IgD-negative memory B cell (primary cell): Measurements from ENCODE around the gene TRMT112. TPM values are rescaled to one million over a fixed set of nuclear protein-coding genes. Genes with fewer than 3 reads are reported as not detected.

ENCODE experiments used
- H3K27ac Mint-ChIP-seq, 3 donors: one replicate each; pipeline ENCODE4 v1.8.0; 2020 to 2022; ENCODE audit warnings: mild to moderate bottlenecking in 3 of 3, mixed read lengths in 3 of 3, moderate library complexity in 1 of 3
- H3K27me3 Mint-ChIP-seq: one replicate; pipeline ENCODE4 v1.8.0; 2021; ENCODE audit warnings: mixed read lengths
- H3K36me3 Mint-ChIP-seq: one replicate; pipeline ENCODE4 v1.8.0; 2020; ENCODE audit warnings: mild to moderate bottlenecking, mixed read lengths
- H3K4me1 Mint-ChIP-seq, 3 donors: one replicate each; pipeline ENCODE4 v1.8.0; 2020 to 2022; ENCODE audit warnings: mixed read lengths in 3 of 3, mild to moderate bottlenecking in 1 of 3
- H3K4me3 Mint-ChIP-seq, 4 donors: one replicate each; pipeline ENCODE4 v1.8.0; 2020 to 2022; ENCODE audit warnings: mild to moderate bottlenecking in 4 of 4, mixed read lengths in 4 of 4, moderate library complexity in 3 of 4
- H3K9me3 Mint-ChIP-seq, 3 donors: one replicate each; pipeline ENCODE4 v1.8.0; 2020 to 2021; ENCODE audit warnings: mixed read lengths in 3 of 3, mild to moderate bottlenecking in 1 of 3
- polyA plus RNA-seq: library from polyadenylated mRNA; unstranded; fragments of 300-500 nt; fragmentation: Illumina TruSeq; gene quantifications from one replicate; pipeline ENCODE4 v1.2.3, GENCODE V29; 2021

Gene TRMT112
- polyA plus RNA-seq, 1 donor from 2014 or later: 560 TPM

DNA sequence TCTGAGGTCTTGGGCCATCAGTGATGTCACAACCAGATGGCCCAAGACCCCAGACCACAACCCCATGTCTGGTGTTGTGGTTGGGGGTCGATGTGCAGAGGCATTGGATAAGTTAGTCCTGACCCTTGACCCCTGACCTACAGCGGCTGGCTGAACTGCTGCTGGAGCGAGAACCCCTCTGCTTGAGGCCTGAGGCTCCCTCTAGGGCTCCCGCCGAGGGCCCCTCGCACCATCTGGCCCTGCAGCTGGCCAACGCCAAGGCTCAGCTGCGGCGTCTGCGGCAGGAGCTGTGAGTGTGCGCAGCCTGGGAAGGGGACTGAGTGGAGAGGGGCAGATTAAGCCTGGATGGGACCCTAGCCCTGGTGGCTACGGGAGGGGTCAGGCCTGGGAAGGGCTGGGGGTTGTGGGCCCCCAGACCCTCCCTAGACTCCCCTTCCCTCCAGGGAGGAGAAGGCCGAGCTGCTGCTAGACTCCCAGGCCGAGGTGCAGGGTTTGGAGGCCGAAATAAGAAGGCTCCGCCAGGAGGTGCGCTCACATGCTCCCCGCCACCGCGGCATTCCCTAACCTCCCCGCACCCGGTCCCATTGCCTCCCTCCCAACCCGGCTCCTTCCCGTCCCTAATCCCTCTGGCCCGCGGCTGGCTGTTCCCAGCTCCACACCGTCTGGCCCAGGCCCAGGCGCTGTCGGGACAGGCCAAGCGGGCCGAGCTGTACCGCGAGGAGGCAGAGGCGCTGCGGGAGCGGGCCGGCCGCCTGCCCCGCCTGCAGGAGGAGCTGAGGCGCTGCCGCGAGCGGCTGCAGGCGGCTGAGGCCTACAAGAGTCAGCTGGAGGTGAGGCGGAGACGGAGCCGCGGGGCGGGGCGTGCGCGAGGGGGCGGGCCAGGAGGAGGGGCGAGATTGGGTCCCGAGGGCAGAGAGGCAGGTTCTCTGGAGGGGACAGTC, 24.8 kb upstream of the TRMT112 start:
- Mint-ChIP-seq H3K4me3 (peak overlapping the region in 2 of 4 donors; percentile 55 to 92), H3K27ac (peak overlapping the region in 1 of 3 donors; percentile 96), H3K27me3 (no peaks in the 10 kb centered on the region), H3K36me3 (peaks cover 3% of the 10 kb centered on the region), H3K9me3 (no peaks in the 10 kb centered on the region), H3K4me1 (peaks cover 15 to 29% (median 22%) of the 10 kb centered on the region in 3 donors)

DNA sequence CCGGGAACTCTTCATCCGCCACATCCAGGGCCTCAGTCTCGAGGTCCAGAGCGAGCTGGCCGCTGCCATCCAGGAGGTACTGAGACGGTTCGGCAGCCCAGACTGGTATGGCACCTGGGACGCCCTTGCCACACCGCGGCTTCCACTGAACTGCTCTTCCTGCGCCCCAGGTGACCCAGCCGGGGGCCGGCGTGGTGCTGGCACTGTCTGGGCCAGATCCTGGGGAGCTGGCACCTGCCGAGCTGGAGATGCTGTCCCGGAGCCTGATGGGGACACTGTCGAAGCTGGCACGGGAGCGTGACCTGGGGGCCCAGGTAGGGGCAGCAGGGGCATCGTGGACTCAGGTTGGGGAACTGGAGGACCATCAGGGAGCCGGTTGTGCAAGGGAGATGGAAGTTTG, 24.1 kb upstream of the TRMT112 start:
- peaks cover 3% of the 10 kb centered on the region for H3K36me3 Mint-ChIP-seq
- H3K27me3 Mint-ChIP-seq: no peaks in the 10 kb centered on the region
- peak overlapping the region in 2 of 3 donors; percentile 86 to 96 for H3K27ac Mint-ChIP-seq
- no peaks in the 10 kb centered on the region for H3K9me3 Mint-ChIP-seq
- peak overlapping the region; percentile 22 to 96 (median 86) for H3K4me3 Mint-ChIP-seq
- H3K4me1 Mint-ChIP-seq: peaks cover 17 to 29% (median 23%) of the 10 kb centered on the region in 3 donors

DNA sequence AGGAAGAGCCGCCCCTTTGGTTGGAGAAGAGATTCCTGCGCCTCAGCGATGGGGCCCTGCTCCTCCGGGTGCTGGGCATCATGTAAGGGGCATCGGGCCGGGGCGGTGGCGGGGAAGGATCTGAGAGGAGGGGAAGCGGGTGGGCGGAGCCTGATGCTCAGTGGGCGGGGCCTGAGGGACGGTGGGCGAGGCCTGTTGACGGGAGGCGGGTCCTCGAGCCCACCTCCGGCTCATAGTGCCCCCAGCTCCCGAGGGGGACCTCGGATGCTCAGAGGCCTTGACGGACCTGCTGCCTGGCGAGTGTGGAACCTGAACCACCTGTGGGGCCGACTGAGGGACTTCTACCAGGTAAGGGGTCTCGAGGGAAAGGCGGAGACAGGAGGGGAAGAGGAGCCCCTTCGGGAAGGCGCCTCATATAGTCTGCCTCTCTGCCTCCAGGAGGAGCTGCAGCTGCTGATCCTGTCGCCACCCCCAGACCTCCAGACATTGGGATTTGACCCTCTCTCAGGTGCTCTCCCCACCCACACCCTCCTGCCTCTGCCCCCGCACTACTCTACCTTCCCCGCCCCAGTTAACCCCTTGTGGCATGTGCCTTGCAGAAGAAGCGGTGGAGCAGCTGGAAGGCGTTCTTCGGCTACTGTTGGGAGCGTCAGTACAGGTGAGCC, 23.4 kb upstream of the TRMT112 start:
- Mint-ChIP-seq H3K4me3 (peak overlapping the region; percentile 81 to 97 (median 94)), H3K27me3 (no peaks in the 10 kb centered on the region), H3K4me1 (peaks cover 20 to 29% (median 26%) of the 10 kb centered on the region in 3 donors), H3K9me3 (no peaks in the 10 kb centered on the region), H3K36me3 (peaks cover 3% of the 10 kb centered on the region), H3K27ac (peak overlapping the region; percentile 94 to 99 (median 96))

DNA sequence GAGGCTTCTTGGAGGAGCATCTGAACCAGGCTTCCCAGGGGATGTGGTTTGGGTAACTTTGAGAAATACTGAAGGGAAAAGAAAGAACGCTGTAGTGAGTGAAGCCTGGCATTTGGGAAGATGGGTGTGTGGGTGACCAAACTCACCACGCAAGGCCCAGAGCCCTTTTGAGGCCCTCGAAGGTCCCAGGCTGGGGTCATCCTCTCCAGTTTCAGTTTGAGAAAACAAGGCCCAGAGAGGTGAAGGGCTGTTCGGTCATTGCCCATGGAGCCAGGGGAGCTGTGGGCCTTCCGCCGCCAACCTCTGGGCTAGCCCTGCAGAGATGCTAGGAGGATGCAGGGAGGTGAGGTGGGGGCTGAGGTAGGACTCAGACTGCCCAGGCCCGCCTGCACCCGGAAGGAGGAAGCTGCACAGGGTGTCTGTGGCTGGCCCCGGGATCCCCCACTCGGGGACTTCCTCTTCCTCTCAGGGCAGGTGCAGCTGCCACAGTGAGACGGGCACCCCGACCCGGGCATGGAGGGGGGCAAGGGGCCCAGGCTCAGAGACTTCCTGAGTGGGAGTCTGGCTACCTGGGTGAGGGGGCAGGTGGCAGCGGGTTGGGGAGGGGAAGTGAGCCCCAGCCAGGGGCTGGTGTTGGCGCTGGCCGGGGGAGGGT, 22.5 kb upstream of the TRMT112 start, which contains the start of gene CCDC88B:
CCDC88B (plus strand) TSS at position 451 of the 655 bp plus-strand sequence; CDS start at position 514, 63 bp downstream.
- peaks cover 2% of the 10 kb centered on the region for H3K27me3 Mint-ChIP-seq
- H3K9me3 Mint-ChIP-seq: no peaks in the 10 kb centered on the region
- no peaks in the 10 kb centered on the region for H3K36me3 Mint-ChIP-seq
- peaks cover 27 to 30% (median 29%) of the 10 kb centered on the region in 3 donors for H3K4me1 Mint-ChIP-seq
- H3K27ac Mint-ChIP-seq: peak within 1 kb of the TSS; percentile 94 to 99 (median 96)
- H3K4me3 Mint-ChIP-seq: peak within 1 kb of the TSS; percentile 81 to 97 (median 94)

DNA sequence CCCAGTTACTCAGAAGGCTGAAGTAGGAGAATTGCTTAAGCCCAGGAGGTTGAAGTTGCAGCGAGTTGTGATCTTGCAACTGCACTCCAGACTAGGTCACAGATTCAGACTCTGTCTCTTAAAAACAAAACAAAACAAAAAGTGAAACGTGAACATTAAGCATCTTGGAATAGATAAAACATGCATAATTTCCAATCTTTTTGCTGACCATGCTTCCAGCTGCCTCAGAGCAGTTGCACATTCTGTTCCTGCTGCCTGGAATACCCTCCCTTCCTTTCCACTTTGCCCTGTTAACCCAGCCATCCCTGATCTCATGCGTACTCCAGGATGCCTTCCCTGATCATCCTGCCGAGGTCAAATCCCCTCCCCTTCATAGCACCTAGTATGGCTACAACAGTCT, 21.9 kb upstream of the TRMT112 start:
- peaks cover 29 to 33% (median 32%) of the 10 kb centered on the region in 3 donors for H3K4me1 Mint-ChIP-seq
- no peaks in the 10 kb centered on the region for H3K36me3 Mint-ChIP-seq
- peak overlapping the region; percentile 94 to 99 (median 96) for H3K27ac Mint-ChIP-seq
- no peaks in the 10 kb centered on the region for H3K9me3 Mint-ChIP-seq
- peak overlapping the region; percentile 81 to 97 (median 94) for H3K4me3 Mint-ChIP-seq
- peaks cover 2% of the 10 kb centered on the region for H3K27me3 Mint-ChIP-seq

DNA sequence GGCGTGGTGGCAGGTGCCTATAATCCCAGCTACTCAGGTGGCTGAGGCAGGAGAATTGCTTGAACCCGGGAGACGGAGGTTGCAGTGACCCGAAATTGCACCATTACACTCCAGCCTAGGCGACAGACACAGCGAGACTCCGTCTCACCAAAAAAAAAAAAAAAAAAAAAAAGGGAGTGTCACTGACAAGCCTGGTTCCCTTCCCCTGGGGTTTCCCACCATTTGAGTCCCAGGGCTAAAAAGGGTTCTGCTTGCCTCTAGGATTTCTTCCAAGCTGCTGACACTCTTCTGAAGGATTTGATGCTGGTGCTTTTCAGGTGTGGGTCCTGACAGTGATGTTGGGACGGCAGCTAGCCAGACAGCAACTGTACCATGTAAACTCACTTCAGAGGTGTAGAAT, 21.4 kb upstream of the TRMT112 start:
- peak overlapping the region; percentile 81 to 97 (median 94) for H3K4me3 Mint-ChIP-seq
- peak overlapping the region; percentile 94 to 99 (median 96) for H3K27ac Mint-ChIP-seq
- peaks cover 29 to 34% (median 32%) of the 10 kb centered on the region in 3 donors for H3K4me1 Mint-ChIP-seq
- no peaks in the 10 kb centered on the region for H3K9me3 Mint-ChIP-seq
- peaks cover 2% of the 10 kb centered on the region for H3K27me3 Mint-ChIP-seq
- no peaks in the 10 kb centered on the region for H3K36me3 Mint-ChIP-seq

DNA sequence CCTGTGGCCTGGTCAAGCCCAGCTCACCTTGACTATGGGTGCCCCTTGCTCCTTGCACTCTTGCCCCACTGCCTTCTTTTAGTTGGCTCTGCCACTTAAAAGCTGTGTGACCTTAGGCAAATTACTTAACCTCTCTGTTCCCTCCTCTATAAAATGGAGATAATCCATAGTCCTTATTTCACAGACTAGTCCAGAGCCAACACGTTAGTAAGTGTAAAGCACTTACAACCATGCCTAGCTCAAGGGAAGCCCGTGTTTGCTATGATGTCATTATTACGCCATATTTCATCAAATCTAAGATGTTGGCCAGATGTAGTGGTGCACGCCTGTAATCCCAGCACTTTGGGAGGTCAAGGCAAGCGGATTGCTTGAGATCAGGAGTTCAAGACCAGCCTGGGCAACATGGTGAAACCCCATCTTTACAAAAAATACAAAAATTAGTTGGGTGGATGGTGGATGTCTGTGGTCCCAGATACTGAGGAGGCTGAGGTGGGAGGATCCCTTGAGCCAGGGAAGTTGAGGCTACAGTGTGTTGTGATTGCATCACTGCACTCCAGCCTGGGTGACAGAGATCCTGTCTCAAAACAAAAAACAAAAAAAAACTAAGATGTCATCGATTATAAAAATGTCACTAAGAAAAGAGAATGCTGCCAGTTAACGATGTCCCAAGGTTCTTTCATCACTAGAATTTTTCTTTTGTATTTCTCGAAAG, 20.3 kb upstream of the TRMT112 start:
- peaks cover 29 to 37% (median 32%) of the 10 kb centered on the region in 3 donors for H3K4me1 Mint-ChIP-seq
- H3K9me3 Mint-ChIP-seq: no peaks in the 10 kb centered on the region
- H3K27ac Mint-ChIP-seq: peak overlapping the region in 2 of 3 donors; percentile 34 to 78
- no peaks in the 10 kb centered on the region for H3K36me3 Mint-ChIP-seq
- peaks cover 2% of the 10 kb centered on the region for H3K27me3 Mint-ChIP-seq
- H3K4me3 Mint-ChIP-seq: peak overlapping the region in 2 of 4 donors; percentile 60 to 63

DNA sequence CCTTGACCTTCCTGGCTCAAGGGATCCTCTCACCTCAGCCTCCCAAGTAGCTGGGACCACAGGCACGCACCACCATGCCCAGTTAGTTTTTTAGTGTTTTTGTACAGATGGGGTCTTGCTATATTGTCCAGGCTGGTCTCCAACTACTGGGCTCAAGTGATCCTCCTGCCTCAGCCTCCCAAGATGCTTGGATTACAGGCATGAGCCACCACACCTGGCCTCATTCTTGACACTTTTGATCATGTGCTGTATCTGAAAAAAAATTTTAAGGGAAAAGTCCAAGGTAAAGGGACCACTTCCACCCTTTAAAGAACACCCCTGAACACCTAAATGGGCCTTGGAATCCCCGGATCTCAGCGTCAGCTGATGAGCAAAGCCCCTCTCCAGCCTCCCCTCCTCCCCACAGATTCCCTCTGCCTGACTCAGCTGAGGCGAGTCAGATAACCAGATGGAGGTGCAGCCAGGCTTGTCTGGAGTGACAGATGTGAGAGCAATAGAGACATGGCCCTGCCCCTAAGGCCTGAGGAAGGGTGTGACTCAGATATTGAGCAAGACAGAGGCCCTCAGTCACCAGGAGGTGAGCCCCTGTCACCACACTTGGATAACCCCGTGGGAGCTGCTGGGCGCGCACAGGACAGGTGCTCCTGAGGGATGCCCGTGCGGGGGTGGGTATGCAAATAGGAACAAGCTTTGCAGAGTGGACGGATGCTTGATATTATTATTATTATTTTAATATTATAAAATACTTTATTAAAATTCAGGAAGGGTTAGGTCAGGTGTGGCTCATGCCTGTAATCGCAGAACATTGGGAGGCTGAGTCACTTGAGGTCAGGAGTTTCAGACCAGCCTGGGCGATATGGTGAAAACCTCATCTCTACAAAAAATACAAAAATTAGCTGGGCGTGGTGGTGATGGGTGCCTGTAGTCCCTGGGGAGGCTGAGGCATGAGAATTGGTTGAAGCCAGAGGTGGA, 17.7 kb upstream of the TRMT112 start:
- Mint-ChIP-seq H3K27ac (peak overlapping the region; percentile 71 to 89 (median 81)), H3K9me3 (no peaks in the 10 kb centered on the region), H3K27me3 (peaks cover 2% of the 10 kb centered on the region), H3K36me3 (no peaks in the 10 kb centered on the region), H3K4me3 (peak overlapping the region in 3 of 4 donors; percentile 24 to 88 (median 73)), H3K4me1 (peaks cover 29 to 38% (median 35%) of the 10 kb centered on the region in 3 donors)

DNA sequence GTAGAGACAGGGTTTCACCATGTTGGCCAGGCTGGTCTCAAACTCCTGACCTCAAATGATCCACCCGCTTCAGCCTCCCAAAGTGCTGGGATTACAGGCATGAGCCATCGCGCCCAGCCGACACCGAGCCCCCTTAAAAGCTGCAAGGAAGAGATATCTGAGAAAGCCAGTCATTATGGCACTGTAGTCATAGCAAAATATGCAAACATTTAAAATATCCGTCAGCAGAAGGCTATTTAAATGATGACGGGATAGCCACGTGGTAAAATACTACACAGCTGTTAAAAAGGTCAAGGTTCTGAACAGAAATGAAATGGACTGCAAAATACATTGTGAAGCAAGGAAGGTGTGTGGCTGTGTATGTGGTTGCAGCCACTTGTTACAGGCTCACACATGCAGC, 16.2 kb upstream of the TRMT112 start:
- Mint-ChIP-seq H3K27me3 (peaks cover 2% of the 10 kb centered on the region), H3K4me3 (no peak overlapping the region), H3K36me3 (no peaks in the 10 kb centered on the region), H3K27ac (peak overlapping the region in 2 of 3 donors; percentile 35 to 89), H3K4me1 (peaks cover 17 to 30% (median 26%) of the 10 kb centered on the region in 3 donors), H3K9me3 (no peaks in the 10 kb centered on the region)

DNA sequence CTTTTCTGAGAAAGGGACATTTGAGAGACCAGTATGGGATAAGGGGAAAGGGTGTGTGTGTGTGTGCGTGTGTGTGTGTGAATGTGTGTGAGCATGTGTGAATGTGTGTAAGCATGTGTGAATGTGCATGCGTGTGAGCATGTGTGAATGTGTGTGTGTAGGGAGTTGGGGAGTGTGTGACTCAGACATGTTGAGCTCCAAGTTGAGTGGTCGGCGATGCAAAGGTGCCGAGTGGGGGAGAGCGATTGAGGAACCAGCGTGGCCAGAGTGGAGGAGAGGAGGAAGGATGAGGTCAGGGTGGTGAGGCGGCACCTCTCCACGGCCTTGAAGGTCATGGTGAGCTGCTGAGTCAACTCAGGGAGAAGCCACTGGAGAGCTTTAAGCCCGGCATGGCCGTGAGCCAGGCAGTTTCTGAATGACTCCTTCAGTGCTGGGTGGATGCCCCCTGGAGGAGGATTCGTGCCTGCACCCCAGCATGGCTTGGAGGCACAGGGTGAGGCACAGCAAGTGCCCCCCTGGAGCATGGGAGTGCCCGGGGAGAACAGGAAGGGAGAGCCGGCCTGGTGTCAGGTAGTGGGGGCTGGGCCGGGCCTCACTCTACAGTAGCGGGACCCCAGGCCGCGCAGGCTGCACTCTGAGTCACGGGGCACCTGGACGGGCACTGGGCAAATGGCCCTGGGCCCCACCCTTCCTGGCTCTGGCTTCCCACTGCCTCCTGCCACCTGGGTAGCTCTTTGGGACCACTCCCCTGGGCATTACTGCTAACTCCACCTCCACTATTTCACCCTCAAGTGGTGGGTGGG, 14.4 kb upstream of the TRMT112 start:
- Mint-ChIP-seq H3K27me3 (peaks cover 2% of the 10 kb centered on the region), H3K9me3 (peaks cover 0 to 2% (median 0%) of the 10 kb centered on the region in 3 donors), H3K27ac (peak overlapping the region in 2 of 3 donors; percentile 5 to 85), H3K36me3 (no peaks in the 10 kb centered on the region), H3K4me3 (peak overlapping the region in 3 of 4 donors; percentile 25 to 55 (median 39)), H3K4me1 (peaks cover 13 to 31% (median 24%) of the 10 kb centered on the region in 3 donors)

DNA sequence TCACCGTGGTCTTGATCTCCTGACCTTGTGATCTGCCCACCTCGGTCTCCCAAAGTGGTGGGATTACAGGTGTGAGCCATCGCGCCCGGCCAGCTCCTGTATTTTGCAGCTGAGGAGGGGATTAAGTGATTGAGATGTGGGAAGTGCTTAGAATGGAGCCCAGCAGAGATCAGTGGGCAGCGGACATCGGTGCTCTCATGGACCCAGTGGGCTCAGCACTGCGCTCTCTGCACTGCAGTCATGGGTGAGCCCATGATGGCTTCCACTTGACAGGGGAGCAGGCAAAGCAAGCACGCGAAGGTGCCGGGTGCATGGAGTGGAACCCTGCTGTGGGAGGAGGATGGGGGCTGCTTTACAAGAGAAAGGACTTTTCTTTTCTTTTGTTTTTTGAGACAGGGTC, 13.5 kb upstream of the TRMT112 start:
- Mint-ChIP-seq H3K27ac (no peak overlapping the region), H3K9me3 (peaks cover 0 to 2% (median 0%) of the 10 kb centered on the region in 3 donors), H3K36me3 (no peaks in the 10 kb centered on the region), H3K4me3 (no peak overlapping the region), H3K4me1 (peaks cover 16 to 26% (median 21%) of the 10 kb centered on the region in 3 donors), H3K27me3 (peaks cover 2% of the 10 kb centered on the region)

DNA sequence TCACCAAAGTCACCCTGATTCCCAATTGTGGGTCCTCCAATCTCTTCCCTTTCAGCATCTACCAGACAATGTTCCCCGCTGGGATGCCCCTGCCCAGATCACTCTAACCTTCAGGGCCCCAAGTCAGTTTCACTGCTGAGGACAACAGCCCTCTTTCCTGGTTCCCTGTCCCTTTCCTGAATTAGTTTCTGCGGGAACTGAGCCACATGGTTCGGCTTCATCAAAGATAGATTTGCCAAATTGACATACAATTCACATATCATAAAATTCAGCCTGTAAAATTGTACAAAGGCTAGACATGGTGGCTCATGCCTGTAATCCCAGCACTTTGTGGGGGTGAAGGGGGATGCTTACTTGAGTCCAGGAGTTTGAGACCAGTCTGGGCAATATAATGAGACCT, 10.6 kb upstream of the TRMT112 start:
- Mint-ChIP-seq H3K27ac (no peak overlapping the region), H3K4me1 (peaks cover 7 to 17% (median 10%) of the 10 kb centered on the region in 3 donors), H3K27me3 (no peaks in the 10 kb centered on the region)

More for the DNA sequence above, 10.6 kb upstream of the TRMT112 start:
- Mint-ChIP-seq H3K36me3 (no peaks in the 10 kb centered on the region), H3K9me3 (peaks cover 0 to 2% (median 0%) of the 10 kb centered on the region in 3 donors), H3K4me3 (no peak overlapping the region)
